Raji (cell line): ENCODE measurements around the gene TLNRD1.

Experiments
- POLR2A ChIP-seq: IDR thresholded peaks from 2 replicates; pipeline ENCODE4 v1.6.1; 2011; ENCODE audit warnings: low read depth, low read length, control low read depth; ENCODE audit not compliant: insufficient read depth

The TLNRD1 gene

DNA sequence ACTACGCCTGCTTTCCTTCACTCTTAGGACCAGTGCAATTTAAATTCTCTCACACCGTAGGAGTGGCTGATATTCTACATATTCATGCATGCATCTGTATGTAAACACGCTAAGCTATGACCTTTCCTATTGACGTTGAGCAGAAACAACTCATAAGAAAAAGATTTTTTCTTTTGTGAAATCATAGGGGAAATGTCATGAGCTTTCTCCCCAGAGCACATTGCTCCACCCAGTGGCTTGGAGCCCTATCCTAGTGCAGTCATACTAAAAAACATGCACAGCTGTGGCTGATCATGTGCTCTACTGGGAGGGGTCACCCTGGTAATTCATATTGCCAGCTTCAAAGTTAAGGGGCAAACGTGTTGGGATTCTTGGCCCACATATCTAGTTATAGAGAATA lies 9.3 kb upstream of the TLNRD1 start:
- no peak for TF ChIP-seq POLR2A

DNA sequence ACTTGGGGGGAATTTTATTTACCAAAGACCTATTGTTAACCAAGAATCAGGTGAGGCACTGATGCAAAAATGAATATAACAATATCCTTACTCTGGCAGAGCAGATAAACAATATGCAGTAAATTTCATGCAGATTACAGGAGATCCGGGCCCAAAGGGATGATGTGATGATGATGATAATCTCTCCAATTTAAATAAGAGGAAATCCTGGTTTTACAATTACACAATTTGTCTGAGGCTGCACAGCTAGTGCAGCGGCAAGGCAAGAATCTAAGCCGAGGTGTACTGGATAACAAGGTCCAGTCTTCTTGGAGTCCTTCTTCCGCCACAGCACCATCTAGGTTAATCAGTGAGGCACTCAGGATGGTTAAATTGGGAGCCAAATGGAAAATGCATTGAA lies 8.7 kb upstream of the TLNRD1 start:
- no peak for TF ChIP-seq POLR2A

DNA sequence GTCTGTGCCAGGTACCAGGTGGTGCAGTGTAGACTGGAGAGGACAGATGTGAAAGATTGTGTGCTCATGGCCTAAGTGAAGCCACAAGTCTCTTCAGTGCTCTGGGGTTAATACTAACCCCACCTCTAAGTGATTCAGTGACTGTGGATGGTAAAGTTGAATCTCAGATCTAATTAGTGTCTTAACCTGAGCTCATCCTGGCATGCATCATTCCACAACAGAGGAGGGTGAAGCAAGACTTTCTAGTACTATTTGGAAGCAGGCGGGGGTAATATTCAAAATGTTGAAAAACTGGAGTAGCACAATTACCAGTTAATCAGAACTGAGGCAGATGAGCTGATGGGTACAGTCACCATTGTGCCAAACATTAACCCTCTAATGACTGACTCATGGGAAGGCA lies 8.3 kb upstream of the TLNRD1 start:
- TF ChIP-seq POLR2A, result no peak

DNA sequence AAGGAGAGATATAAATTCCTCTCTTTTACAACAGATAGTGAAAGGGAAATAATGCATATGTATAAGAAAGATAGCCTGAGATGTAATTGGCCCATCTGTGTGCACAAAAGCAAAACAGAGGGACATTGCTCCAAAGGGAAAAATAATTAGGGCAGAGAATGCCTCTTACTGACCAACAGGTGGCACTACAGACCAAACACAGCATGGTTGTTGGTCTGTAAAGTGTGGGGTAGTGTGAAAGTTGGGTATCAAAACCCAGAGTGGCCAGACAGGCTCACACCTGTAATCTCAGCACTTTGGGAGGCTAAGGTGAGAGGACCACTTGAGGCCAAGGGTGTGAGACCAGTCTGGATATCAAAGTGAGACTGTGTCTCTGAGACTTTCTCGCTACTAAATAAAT lies 4.5 kb upstream of the TLNRD1 start:
- no peak for TF ChIP-seq POLR2A

DNA sequence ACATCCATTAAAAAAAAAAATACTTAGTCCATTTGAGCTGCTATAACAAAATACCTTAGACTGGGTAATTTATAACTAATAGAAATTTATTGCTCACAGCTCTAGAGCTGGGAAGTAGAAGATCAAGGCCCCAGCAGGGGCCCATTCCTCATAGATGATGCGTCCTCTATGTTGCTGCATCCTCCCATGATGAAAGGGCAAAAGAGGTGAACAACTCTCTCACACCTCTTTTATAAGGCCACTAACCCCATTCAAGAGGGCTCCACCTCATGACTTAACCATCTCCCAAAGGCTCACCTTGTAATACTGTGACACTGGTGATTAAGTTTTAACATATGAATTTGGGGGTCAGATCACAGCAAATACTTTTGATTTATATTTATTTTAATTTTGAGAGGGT lies 3.0 kb upstream of the TLNRD1 start:
- TF ChIP-seq POLR2A, result no peak

DNA sequence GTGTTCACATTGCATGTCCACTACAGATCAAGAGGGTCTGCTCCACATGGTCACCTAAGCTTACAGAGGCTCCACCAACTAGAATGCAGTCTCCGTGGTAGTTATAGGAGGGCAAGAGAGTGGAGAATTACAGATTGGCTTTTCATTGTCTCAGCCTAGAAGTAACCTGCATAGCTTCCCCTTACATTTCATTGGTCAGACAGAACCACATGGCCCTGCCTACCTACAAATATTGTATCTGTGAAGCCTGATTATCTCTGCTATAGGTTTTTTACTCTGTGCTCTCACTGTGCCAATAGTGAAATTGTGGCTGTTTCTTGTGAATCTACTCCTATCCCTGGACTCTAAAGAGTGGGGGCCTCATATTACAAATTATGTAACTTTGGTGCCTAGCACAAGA lies 2.5 kb upstream of the TLNRD1 start:
- TF ChIP-seq POLR2A, result no peak

DNA sequence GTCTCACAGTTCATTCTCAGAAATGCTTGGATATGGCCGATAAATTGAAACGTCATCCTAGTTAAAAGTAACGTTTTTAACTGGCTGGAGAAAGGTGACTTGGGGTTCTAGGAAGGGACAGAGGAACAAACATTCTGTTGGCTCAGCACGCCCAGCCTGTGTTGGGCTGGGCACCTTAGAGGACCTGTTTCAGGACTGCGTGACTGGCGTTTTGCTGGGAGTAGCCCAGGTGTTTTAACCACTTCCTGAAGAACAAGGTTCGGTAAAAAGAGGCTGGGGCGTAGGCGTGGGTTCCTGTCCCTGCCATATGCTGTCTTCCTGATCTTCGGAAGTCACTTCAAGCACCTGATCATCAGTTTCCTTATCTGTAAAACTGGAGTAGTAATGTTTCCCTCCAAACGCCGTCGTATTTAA lies 1.1 kb upstream of the TLNRD1 start:
- TF ChIP-seq POLR2A, result peak; percentile 53; the same call in 1 of the 2 replicates

DNA sequence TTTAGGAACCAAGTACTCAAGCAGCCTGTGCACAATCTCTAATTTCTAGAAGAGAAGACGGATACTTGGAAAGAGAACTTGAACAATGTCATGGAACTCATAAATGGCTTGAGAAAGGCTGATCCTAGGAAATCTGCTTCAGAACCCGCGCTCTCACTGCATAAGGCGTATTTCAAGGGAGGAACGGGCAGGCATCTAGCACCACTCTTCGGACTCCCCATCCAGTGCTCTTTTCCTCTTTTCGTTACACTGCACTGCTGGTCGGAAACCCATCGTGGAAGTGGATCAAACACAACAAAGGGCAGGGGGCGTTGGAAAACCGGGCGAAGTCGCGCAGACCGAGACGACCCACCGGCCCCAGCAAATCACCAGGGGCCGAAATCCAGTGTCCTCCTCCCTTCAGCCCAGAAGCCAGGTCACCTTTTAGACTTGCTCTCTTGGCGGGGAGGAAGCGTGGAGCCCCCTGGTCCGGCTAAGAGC lies 539 bp upstream of the TLNRD1 start:
- no peak; the same call in 1 of the 2 replicates for TF ChIP-seq POLR2A

DNA sequence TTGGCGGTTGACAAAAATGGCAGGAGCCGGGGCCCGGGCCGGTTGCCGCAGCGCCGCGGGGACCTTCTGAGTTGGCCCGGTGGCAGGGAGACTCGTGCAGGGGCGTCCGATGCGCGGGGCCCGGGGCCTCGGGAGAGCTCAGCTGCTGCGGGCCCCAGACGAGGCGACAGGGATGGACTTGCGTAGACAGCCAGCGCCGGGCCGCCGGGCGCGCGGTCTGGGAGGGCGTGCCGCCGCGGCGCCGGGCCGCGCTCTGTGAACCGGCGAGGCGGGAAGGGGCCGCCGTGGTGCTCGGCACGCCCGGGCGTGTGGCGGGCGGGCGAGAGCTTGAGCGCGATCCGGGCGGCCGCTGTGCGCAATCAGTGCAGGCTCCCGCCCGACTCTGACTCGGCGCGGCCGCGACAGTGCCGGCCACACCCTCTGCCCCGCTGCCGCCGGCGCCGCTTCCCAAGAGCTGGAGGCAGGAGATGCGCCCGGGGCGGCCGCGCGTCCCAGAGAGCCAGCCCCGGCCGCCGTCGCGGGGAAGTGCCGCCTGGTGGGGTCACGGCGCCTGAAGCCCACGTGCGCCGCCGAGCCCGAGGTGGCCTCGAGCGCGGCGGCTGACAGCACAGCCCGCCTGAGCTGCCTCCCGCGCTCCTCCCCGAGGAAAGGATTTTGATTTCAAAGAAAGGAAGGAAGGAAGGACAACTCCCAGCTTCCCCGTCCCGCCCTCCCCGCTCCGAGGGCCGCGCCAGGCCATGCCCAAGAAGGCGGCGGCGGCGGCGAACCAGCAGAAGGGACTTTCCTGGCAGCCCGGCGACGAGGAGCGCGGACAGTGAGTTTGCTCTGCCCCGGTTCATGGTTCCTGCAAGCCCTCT lies 657 bp downstream of the TLNRD1 start:
- TF ChIP-seq POLR2A, result peak; percentile 25

DNA sequence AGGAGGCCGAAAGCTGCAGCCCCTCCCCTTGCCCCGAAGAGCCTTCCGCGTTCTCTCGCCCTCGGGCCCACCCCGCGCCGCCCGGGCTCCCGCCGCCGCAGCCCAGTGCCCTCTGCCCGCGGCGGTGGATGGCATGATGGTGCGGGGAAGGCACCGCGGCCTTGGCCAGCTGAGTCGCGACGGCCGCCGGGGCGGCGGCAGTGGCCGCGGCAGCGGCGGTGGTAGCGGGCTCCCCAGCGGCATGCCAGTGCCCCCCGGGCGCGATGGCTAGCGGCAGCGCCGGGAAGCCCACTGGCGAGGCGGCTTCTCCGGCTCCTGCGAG lies 1.2 kb downstream of the TLNRD1 start:
- TF ChIP-seq POLR2A, result no peak

DNA sequence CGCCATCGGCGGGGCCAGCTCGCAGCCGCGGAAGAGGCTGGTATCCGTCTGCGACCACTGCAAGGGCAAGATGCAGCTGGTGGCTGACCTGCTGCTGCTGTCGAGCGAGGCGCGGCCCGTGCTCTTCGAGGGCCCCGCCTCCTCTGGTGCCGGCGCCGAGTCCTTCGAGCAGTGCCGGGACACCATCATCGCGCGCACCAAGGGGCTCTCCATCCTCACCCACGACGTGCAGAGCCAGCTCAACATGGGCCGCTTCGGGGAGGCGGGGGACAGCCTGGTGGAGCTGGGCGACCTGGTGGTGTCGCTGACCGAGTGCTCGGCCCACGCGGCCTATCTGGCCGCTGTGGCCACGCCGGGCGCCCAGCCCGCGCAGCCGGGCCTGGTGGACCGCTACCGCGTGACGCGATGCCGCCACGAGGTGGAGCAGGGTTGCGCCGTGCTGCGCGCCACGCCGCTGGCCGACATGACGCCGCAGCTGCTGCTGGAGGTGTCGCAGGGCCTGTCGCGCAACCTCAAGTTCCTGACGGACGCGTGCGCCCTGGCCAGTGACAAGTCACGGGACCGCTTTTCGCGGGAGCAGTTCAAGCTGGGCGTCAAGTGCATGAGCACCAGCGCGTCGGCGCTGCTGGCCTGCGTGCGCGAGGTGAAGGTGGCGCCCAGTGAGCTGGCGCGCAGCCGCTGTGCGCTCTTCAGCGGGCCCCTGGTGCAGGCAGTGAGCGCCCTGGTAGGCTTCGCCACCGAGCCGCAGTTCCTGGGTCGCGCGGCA lies 1.8 kb downstream of the TLNRD1 start:
- TF ChIP-seq POLR2A, result no peak

DNA sequence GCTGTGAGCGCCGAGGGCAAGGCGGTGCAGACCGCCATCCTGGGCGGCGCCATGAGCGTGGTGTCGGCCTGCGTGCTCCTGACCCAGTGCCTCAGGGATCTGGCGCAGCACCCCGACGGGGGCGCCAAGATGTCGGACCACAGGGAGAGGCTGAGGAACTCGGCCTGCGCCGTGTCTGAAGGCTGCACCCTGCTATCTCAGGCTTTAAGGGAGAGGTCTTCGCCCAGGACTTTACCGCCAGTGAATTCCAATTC lies 2.3 kb downstream of the TLNRD1 start:
- TF ChIP-seq POLR2A, result no peak

DNA sequence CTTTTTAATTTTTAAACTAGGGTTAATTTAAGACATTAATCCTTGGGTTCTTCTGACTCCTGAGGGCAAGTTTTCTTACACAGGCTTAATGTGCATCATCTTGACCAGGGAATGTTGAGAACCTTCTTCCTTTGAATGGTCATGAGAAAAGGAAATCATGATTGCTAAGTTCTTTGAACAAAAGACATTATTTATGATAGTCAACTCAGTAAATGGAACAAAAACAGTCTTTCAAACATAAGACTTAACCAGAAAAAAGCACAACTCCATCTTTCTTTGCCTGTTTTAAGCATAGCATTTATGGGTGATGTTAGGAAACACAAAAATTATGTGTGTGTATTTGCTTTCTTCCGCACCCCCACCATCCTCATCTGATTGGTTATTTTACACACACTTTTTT lies 5.4 kb downstream of the TLNRD1 start:
- TF ChIP-seq POLR2A, result no peak

DNA sequence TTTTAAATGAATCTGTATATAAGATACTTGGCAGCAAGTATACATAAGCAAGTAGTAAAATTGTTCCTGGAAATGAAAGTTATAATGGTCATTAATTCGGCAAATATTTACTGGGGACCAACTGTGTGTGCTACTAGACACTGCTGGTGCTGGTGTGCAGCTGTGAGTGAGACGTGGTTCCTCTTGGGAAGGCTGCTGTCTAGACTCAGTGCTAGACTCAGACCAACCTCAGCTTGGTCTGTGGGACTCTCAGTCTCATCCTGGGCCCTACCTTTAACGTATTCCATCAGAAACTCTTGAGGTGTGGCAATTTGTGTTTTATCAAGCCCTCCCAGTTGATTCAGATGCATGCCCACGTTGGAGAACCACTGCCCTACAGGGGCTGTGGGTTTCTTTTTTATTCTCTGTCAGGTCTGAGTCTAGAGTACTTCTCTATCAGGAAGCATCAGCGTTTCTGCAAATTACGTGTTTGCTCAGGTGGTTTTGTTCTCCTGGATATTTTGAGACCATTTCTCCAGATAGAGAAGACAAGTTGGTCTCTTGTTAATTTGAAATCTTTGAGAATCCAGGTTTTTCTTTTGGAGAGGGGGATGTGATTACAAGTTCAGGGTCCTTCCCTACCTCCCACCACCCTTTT lies 6.8 kb downstream of the TLNRD1 start:
- no peak for TF ChIP-seq POLR2A

DNA sequence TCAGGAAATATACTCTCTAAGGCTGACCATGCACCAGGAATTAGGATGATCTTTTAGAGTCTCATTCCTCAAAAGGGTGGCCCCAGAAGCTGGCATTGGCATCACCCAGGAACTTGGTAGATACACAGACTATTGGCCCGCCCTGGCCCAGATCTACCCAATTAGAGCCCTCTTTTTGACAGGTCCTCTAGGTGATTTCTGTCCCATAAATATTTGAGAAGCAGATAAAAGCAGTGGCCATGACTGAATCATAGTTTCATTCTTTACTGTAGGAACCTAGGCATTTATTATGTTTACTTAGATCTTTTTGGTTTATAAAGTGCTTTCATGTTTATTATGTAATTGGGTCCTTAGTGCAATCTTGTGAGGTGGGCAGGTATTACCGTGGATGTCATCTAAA lies 7.6 kb downstream of the TLNRD1 start:
- no peak for TF ChIP-seq POLR2A

DNA sequence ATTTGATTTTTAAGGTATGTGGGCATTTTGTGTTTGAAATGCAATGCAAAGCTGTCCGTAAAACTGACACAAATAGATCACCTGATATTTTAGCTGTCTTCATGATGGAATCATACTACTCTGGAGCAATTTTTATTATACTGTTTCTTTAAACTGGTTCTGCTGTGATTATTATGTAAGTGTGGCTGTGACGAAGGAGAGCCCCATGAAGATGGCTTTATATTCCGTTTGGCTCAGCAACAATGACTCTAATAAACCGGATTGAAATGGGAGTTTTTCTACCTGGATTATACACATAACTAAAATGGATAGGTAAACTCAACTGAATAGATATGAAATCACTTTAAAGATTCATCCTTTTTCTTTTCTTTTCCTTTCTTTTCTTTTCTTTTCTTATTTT lies 9.4 kb downstream of the TLNRD1 start:
- no peak for TF ChIP-seq POLR2A
